DMS 273 (cell line): ENCODE measurements around the gene SESN3.
"Not testable (repeated sequence)": the region's sequence is repeated elsewhere in the genome, so short reads cannot be mapped to it uniquely, and the experiment has no call there.

Experiments
- DNase-seq: peaks from one replicate; lab custom pipeline; 2025; ENCODE audit not compliant: unreplicated experiment; lab: John Stamatoyannopoulos, UW

SESN3 gene

DNA sequence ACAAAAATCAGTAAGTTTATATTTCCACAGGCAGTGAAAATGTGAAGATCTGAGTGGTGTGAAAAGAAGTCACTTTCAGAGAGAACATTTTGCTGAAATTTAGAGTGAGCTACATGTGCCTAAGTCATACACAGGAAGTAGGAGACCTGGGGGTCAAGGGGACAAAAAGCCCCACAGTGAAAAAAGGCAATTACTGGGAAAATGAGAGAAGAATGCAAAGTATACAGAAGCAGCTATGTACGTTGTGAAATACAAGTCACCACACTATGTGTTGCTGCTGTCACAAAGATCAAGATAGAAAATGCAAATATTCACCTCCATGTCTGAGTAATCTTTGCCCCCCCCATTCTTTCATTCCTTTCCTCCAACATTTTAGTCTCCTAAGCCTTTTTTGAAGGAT is 21.6 kb upstream of the SESN3 start:
- DNase-seq, result no peak

DNA sequence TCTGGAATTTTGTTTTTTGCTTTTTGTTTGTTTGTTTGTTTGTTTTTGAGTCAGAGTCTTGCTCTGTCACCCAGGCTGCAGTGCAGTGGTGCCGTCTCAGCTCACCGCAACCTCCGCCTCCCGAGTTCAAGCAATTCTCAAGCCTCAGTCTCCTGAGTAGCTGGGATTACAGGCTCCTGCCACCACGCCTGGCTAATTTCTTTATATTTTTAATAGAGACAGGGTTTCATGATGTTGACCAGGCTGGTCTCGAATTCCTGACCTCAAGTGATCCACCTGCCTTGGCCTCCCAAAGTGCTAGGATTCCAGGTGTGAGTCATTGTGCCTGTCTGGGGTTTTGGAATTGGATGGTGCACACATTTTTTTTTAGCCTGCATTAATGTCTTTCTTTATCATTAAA is 20.9 kb upstream of the SESN3 start:
- DNase-seq, result not testable (repeated sequence)

DNA sequence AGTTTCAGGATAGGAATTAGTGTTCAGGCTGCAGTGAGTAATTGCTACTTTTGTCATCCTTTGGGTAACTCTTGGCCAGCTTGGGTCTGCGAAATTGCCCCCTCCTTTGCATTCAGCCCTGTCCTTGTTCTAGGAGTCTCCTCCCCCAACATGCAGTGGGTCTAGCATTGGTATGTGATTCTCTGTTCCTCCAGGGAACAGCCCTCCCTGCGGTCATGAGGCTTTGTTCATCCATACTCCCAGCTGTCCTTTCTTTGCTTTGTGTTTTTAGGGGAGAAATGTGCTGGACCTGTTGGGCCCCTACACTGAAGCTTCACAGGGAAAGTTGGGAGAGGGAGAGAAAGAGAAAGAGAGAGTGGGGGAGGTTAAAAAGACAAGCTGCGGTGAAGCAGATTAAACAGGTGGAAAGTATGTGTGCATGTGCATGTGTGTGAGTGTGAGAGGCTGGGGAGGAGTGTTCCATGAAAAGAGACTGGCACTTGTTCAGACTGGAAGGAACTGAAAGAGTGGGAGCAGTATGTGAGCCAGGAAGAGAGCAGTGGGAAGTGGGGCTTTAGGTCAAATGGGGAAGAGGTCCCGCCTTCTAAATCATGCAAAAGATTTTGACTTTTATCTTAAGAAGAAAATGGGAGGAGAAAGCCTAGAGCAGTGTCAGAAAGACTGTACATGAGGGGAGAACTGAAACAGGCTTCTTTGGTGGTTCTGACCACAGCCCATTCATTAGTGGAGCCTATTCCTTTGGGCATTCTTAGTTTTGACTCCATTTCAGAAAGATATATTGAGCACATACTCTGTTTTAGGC is 17.9 kb upstream of the SESN3 start:
- DNase-seq, result peak; percentile 5

DNA sequence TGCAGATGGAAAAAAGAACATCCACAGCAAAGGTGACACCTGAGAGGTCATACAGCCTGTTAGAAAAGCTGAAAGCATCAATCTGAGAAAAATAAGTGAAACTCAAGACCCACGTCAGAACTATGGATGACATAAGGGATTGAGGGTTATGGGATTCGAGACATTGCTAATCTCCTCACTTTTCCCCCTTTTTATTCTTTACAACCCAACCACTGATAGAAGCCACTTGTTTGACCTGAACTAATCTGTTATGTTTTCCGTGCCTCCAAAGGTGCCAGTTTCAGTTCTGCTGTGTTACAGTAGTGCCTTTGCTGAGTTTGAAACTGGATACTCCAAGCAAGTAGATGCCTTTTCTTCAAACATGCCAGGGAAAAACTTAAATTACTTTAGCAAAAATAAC is 16.9 kb upstream of the SESN3 start:
- DNase-seq, result no peak

DNA sequence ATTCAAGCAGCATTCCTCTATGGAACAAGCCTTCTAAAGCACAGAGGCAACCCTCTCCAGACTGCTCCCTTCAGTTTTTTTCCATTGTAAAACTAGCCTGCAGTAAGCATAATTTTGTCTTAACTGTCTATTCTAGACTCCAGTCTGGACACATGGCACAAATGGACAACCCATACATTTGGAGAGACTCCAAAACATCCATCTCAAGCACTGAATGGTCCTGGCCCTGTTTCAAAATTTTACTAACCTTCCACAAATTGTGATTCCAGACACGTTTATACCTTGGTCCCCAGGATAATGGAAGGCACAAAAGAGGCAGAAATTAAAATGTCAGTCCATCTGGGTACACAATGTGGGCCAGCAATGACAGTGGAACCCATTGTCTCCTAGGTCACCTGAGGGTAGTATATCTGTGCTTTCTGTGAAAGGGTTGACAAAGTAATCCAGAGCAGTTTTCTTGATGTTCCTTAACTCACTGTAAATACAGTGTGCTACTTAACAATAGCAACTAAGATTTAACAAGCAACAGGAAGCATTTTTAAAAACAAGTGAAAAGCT is 16.2 kb upstream of the SESN3 start:
- DNase-seq, result peak; percentile 18

DNA sequence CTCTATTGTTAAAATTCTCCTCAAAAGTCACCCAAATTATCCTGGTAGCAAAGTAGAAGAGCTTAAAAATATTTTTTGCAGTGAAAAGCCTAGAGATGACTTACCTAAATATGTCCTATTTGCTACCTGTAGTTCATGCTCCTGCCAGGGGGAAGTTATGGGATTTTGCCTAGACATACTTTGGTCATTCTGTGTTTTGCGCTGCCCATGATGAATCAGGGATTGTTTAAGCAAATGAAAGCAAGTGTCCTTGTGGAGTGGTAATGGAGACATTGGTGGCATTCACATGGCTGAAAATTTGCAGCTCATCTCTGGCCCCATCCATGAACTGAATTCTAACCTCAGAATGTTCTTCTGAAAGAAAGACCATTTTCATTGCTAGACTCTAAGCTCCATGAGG is 14.6 kb upstream of the SESN3 start:
- no peak for DNase-seq

DNA sequence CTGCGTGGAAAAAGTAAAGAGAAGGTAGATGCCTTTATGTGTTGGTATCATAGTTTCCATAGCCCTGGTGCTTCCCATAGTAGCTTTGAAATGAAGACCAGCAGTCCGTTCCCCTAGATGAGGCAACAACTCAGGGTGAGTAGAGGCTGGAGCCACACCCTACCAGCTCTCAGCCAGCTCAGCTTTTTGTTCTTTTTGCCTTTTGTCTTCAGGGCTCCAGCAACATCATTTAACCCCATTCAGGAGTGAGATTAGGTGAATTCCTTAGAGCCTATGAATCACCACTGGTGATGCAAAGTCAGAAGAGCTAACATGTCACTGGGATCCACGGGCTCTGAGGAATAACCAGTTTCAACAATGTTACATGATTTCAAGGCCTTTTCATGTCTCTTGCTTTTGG is 14.0 kb upstream of the SESN3 start:
- DNase-seq, result no peak

DNA sequence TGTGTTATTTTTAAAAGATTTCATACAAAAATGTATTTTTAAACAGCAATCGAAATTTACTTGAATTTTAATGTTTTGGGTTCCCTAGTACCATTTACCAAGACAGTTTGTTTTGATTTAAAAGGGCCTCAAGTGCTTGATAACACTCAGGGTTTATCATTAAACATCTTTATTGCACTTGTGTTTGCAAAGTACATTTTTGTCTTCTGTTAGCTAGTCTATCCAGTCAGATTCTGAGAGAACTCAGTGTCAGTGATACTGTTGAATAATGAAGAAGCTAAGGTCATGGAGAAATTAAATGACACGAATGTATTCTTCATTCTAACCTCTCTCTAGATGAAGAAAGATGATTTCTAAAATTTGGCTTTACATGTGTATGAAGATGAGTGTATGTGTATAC is 12.7 kb upstream of the SESN3 start:
- DNase-seq, result no peak

DNA sequence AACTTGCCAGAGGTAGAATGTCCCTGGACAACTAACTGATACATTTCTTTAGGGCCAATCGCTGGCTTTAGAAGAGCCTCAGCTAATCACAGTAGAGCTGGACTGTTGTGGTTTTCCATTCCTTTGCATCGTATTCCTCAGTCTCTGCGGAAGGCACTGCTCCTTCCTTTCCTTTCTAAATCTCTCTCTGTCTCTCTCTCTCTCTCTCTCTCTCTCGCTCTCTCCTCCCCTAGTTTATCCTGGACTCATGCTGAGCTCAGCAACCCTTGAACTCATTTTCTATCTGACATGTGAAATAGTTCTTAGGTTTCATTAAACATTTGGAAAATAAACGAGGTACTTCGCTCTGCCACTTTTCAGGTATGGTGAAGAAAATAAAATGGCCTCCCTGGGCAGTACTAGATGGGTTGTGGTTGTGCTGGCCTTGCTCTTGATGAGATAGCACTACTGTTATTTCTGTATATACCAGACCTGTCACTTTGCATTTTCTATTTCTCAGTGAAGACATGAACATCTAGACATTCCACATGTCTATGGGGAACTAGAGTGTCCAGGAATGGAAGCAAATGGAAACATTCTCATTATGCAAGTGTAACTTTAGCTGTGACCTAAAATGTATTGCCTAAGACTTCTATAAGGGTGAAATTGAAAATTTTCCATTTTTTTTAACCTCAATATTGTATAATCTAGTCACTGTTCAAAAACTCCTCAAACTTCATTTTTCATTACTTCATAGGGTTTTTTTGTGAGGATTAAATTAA is 12.0 kb upstream of the SESN3 start:
- DNase-seq, result no peak

DNA sequence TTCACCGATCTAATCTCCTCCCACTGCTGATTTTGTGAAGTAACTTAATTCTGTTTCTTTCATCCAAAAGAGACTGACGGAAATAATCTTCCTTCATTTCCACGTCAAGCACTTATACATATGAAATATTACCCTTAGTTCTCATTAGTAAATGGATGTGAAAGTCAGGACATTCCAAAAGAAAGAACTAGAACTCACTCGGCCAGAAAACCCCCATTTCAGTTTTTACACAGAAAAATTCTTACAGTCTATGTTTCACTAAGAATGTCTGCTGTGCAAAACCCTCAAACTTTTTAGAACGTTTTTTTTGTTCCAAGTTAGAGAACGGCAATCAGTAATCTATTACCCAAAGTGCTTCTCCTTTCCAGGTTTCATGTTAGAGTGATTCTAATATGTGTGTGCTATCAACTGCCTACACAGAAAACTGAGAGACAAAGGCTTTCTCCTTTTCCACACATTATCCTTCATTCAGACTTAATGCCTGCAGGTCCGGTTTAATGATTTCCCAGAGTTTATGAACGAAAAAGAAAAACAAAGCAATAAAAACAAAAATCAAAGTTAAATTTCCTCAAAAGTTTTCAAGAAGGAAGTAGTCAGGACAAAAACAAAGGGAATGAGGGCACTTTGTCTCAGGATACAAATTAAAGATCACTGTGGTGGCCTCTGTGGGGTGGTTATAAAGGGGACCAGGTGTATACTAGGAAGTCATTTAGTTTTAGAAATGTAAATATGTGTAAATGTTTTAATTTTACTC is 11.3 kb upstream of the SESN3 start:
- no peak for DNase-seq

DNA sequence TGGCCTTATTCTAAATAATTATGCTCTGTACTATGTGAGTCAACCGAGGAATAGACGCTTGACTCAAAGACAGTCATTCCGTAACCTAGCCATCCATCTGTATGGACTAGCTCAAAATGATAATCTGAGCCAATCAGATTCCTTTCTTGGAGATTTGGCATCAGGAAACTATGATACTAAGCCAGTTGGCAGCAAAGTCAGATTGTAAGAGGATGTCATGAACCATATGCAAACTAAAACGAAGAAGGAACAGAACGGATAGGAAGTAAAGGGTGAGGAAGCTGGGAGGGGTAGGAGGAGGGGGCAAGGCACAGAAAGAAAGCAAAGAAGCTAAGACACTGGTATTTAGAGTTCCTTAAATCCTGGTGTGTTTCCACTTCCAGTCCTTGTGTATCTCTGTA is 10.7 kb upstream of the SESN3 start:
- no peak for DNase-seq

DNA sequence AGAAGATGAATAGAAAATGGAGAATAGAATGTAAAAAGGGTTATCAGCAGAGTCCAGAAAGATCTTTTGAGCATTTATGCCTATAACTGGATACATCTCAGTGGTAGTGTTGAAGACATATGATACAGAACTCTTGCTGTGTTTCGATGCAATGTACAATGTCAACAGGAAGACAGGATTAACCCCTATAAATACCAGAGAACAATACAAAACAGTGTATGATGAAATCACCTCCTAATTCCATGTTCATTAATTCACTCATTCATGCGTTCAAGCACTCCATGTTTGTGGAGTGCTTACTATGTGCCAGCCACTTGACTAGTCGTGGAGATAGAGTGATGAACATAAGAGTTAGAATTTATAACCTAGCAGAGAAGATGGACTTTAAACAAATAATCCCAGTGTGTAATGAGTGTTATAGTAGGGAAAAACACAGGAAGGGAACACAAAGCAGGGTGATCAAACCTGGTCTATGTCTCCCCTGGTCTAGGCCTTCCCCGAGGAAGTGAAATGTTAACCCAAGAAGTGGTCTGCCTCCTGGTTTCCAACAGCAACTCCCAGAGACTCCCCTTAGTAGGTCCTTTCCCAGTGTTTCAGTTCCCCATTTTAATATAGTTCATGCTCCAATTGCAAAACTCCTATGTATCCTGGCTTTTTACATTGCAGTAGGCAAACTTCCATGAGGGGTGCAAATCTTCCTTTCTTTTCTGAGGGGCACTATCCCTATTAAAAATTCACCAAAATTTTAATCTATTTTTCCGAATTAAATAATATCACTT is 9.1 kb upstream of the SESN3 start:
- DNase-seq, result no peak

DNA sequence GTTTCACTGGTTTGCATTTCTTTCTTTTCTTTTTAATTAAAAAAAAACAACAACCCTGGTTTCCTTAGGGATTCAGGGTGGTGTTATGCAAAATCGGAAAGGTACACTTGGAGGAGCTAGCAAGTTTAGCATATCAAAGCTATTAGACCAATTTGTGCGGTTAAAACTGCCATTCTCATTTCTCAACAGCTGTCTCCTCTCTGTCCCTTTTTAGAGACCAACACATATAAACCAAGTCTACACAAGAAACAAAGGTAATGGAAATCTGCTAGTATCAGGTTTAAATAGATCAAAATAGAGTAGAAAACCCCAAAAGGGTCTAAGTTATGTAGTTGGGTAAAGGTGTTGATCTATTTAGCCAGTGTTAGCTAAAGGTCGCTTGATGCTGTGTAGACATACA is 1.7 kb upstream of the SESN3 start:
- no peak for DNase-seq

DNA sequence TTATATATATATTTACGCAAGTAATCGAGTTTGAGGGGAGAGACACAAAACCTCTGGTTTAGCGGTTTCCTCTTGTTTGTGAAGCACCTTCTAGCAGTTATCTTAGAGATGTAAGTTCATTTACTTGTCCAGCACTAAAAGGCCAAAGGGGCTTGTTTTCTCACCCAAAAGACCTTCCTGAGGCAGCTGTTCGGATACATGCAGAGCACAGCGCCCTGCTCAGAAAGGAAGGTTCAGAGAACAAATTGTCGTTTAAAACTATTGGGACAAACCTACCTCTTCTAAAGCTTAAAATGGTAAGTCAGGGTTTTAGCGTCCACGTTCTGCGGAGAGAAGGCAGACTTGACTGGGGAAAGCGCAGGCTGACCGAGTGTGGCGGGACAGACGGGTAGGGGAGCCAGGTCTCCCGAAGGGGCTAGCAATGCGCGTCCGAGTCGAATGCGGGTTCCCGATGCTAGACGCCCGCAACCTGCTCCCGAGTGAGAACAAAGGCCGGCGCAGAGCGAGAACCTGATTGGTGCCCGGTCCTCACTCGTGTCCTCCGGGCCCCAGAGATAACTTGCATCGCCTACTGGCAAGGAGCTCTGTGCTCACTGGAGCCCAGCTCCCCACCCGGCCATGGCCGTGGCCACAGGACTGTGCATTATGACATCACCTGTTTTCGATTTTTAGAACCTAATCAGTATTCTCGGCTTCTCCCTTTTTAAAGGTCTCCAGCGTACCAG is 1.0 kb upstream of the SESN3 start:
- peak; percentile 61 for DNase-seq

DNA sequence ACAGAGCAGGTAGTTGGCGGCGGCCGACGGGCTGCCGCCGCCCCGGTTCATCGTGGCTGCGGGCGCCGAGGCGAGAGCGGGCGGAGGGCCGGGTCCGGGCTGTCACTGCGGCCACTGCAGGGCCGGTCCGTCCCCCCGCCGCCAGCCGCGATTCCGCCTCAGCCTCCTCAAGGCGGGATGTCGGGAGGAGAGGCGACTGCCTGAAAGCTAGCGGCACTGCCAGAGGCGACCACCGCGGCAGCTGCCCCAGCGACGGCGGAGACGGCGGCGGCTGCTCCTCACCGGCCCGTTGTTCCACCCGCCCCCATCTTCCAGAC is 234 bp downstream of the SESN3 start:
- DNase-seq, result no peak

DNA sequence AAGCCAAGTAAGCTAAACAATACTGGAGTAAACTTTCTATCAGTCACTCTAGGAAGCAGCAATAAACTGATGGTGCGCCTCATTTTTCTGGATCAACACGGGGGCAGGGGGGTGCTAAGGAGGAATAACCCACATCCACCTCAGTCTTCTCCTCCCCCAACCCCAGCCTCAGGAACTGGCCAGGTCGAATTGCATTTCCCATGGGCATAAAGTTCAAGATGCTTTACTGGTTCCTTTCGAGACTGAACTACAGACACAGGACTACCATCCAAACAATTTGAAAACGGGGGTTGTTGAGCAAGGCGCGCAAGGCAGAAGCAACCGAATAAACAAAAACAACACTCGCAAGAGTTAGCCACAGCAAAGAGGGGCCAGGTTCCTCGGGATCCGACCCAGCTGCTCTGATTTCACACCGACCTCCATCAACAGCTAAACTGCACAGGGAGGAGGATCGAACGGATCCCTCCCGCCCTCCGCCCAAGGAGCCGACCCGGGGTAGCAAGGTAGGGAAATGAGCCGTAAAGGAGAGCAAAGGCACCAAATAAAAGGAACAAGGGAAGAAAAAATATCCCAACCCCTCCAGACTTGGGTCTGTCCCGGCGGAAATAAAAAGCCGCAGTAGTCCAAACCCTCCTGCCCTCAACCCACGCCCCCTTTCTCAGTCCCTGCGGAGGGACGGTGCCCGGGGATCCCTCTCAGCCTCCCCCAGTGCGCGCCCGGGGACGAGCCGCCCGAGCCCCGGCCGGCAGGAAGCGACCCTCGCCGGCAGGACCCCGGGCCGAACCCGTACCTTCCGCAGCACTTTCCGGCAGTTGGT is 801 bp downstream of the SESN3 start:
- DNase-seq, result peak; percentile 74

DNA sequence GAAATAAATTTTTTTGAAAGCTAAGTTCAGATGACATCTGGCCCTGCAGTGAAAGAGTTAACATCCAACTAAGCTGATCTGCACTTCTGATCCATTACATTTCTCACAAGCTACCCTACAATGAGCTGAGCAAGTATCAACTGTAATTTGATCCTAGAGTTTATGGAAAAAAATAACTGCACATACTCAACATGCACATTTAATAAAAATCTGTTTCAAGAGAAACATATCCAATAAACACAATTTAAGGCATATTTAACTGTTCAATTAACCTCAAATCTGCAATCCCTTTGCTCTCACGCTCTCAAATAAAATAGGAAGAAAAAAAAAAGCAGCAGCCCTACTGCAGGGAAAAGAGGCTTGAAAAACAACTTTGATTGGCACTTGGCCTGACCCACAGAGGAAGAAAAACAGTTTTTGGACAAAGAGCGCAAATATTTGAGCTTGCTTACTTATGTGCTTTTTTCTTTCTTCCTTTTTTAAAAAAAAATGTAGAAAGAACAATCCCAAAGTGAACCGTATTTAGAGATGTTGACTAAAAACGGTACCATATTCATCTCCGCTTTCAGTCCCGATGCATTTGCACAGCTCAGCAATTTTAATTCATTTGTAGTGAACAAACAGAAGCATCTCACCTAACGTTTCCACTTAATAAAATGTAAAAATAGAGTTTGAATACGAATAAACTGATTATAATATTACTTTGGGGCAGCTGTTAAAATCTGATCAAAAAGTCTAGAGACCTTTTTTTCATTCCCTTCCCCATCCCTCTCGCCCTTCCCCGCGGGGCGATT is 1.6 kb downstream of the SESN3 start:
- peak; percentile 60 for DNase-seq

DNA sequence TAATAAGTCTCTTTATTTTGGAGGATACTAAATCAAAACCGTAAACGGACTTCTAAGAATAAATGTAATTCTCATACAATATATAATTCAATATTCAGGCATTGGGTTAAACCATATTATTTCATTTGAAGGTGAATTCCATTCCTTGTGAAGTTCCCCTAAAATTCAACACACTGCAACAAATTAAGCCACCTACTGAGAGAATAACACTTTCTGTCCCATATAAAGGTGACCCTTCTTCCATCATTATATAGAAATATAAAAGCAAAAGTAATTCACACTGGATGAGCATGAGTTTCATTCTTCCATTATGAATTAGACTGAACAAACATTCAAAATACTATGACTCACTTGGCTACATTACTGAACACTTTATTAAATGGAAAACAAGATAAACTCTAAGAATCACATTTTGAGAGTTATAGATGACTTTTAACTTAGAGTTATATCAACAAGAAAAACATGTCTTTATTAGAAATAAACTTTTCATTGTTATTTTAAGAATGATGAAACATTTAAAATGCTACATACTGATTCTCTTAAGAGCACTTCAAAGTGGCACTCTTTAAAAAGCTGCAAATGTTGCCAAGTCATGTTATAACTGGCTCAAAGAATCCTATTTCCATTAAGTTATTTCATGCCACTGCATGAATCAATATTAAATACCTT is 2.8 kb downstream of the SESN3 start:
- peak; percentile 9 for DNase-seq
